HCT116 (cell line): ENCODE data around the gene NBL1. TPM values are rescaled to one million over a fixed set of nuclear protein-coding genes. Genes with fewer than 3 reads are reported as not detected.

ENCODE experiments used
- ATAC-seq: fragments of 200-7000 bp; cut with Tn5 transposase; 2 replicates; pipeline ENCODE4 v1.9.1; 2020; ENCODE audit warnings: mild to moderate bottlenecking, moderate library complexity
- BruUV-seq: library from RNA; stranded (reverse); fragments of 400-500 nt; replicated peaks from 2 replicates; lab custom pipeline; 2021; lab: Mats Ljungman, UMichigan
- CTCF ChIA-PET: fragments of 300-600 bp; sonication (Branson Sonifier 250); formaldehyde crosslinking; loops from one replicate; lab custom pipeline; 2021; ENCODE audit warnings: antibody characterized with exemption; lab: Charles Lee
- POLR2A ChIA-PET: fragments of 300-600, 350-600 bp; sonication (Branson Sonifier 250); formaldehyde crosslinking; loops from one replicate; lab custom pipeline; 2021; ENCODE audit warnings: antibody characterized with exemption; lab: Charles Lee
- RAD21 ChIA-PET, 2 experiments: fragments of 300-600 bp; sonication (Branson Sonifier 250); formaldehyde crosslinking; loops; one replicate each; lab custom pipeline; 2023; ENCODE audit warnings: low total read pairs in 2 of 2; ENCODE audit not compliant: uncharacterized antibody in 2 of 2, unreplicated experiment in 2 of 2, low non-redundant PET in 1 of 2; lab: Charles Lee
- DNase-seq: peaks from one replicate; pipeline ENCODE4 v3.0.0-alpha.2; 2010; ENCODE audit warnings: low read depth, low spot score
- H2AFZ ChIP-seq: fragments of 200-600 bp; shearing (Covaris generic), sonication (generic); 2 replicates; pipeline ENCODE4 v1.6.1; 2017; ENCODE audit warnings: low read depth, mixed run types, mixed read lengths, antibody characterized with exemption, low read length; ENCODE audit not compliant: poor library complexity, severe bottlenecking
- H3K27ac ChIP-seq: 2 replicates; pipeline ENCODE4 v1.5.1; 2012; ENCODE audit warnings: low read depth, low read length
- H3K27me3 ChIP-seq: fragments of 200-600 bp; sonication (generic); 2 replicates; pipeline ENCODE4 v1.6.1; 2016; ENCODE audit warnings: mixed run types, low read length, mixed read lengths; ENCODE audit not compliant: insufficient read depth
- H3K36me3 ChIP-seq, 2 experiments: fragments of 200-500 bp in 1 of 2; fragments of 200-600 bp in 1 of 2; sonication (Bioruptor generic) in 1 of 2; sonication (generic) in 1 of 2; 2 replicates each; pipeline versions ENCODE4 v1.5.1 to v1.6.1; 2014 to 2016; ENCODE audit warnings: low read length in 2 of 2, inconsistent platforms in 1 of 2, mixed read lengths in 1 of 2, mixed run types in 1 of 2; ENCODE audit not compliant: insufficient read depth in 2 of 2, control insufficient read depth in 1 of 2
- H3K4me1 ChIP-seq, 2 experiments: fragments of 200-600 bp in 1 of 2; sonication (generic) in 1 of 2; 2 replicates each; pipeline versions ENCODE4 v1.5.1 to v1.6.1; 2012 to 2017; ENCODE audit warnings: low read length in 2 of 2, inconsistent platforms in 1 of 2, mild to moderate bottlenecking in 1 of 2, mixed read lengths in 1 of 2, mixed run types in 1 of 2, moderate library complexity in 1 of 2; ENCODE audit not compliant: insufficient read depth in 2 of 2, control insufficient read depth in 1 of 2
- H3K4me2 ChIP-seq: fragments of 200-600 bp; sonication (generic); 2 replicates; pipeline ENCODE4 v1.6.1; 2017; ENCODE audit warnings: mixed run types, low read length, mixed read lengths
- H3K4me3 ChIP-seq, 2 experiments: fragments of 200-600 bp in 1 of 2; sonication (generic) in 1 of 2; replicated peaks in 1 of 2; 2 replicates each; pipeline ENCODE4 v1.5.1; 2011 to 2016; ENCODE audit warnings: low read length in 2 of 2, control low read depth in 1 of 2, low read depth in 1 of 2, mild to moderate bottlenecking in 1 of 2, mixed read lengths in 1 of 2, mixed run types in 1 of 2
- H3K79me2 ChIP-seq: fragments of 200-600 bp; sonication (generic); 2 replicates; pipeline ENCODE4 v1.6.1; 2017; ENCODE audit warnings: mild to moderate bottlenecking, mixed run types, low read length, moderate library complexity, mixed read lengths; ENCODE audit not compliant: insufficient read depth
- H3K9ac ChIP-seq: fragments of 200-600 bp; sonication (generic); 2 replicates; pipeline ENCODE4 v1.6.1; 2016; ENCODE audit warnings: low read length, mixed read lengths
- H3K9me2 ChIP-seq: fragments of 200-600 bp; sonication (generic), shearing (Covaris generic); 2 replicates; pipeline ENCODE4 v1.6.1; 2017; ENCODE audit warnings: mixed run types, mild to moderate bottlenecking, moderate library complexity; ENCODE audit not compliant: insufficient read depth
- H3K9me3 ChIP-seq, 2 experiments: fragments of 200-500 bp in 1 of 2; fragments of 200-600 bp in 1 of 2; sonication (Bioruptor generic) in 1 of 2; sonication (generic) in 1 of 2; 2 replicates each; pipeline ENCODE4 v1.6.1; 2014 to 2017; ENCODE audit warnings: low read length in 2 of 2, mixed read lengths in 2 of 2, inconsistent platforms in 1 of 2, low read depth in 1 of 2, mild to moderate bottlenecking in 1 of 2, mixed run types in 1 of 2, moderate library complexity in 1 of 2; ENCODE audit not compliant: control insufficient read depth in 1 of 2, insufficient read depth in 1 of 2
- H4K20me1 ChIP-seq: fragments of 200-600 bp; sonication (generic), shearing (Covaris generic); 2 replicates; pipeline ENCODE4 v1.6.1; 2017; ENCODE audit warnings: mixed run types, mild to moderate bottlenecking, moderate library complexity; ENCODE audit not compliant: insufficient read depth
- CEBPB ChIP-seq: IDR thresholded peaks from 2 replicates; pipeline ENCODE4 v1.6.1; 2012; ENCODE audit warnings: low read depth
- EGR1 ChIP-seq: IDR thresholded peaks from 2 replicates; pipeline ENCODE4 v1.6.1; 2012; ENCODE audit warnings: low read depth
- EZH2phosphoT487 ChIP-seq: fragments of 200-600 bp; IDR thresholded peaks from 2 replicates; pipeline ENCODE4 v1.6.1; 2018; ENCODE audit warnings: antibody characterized with exemption, borderline replicate concordance
- POLR2AphosphoS5 ChIP-seq: IDR thresholded peaks from 2 replicates; pipeline ENCODE4 v1.6.1; 2011; ENCODE audit warnings: mild to moderate bottlenecking, low read depth, low read length, moderate library complexity
- RAD21 ChIP-seq: IDR thresholded peaks from 2 replicates; pipeline ENCODE4 v1.6.1; 2012; ENCODE audit warnings: low read depth, mild to moderate bottlenecking
- TCF7L2 ChIP-seq: IDR thresholded peaks from 2 replicates; pipeline ENCODE4 v1.7.0; 2011; ENCODE audit warnings: borderline replicate concordance, inconsistent platforms; ENCODE audit not compliant: insufficient read depth, insufficient read length; ENCODE audit errors: extremely low read depth
- YY1 ChIP-seq: IDR thresholded peaks from 2 replicates; pipeline ENCODE4 v1.6.1; 2011; ENCODE audit warnings: low read length, low read depth, moderate library complexity, mild to moderate bottlenecking; ENCODE audit not compliant: insufficient replicate concordance; ENCODE audit errors: extremely low read depth
- ZFX ChIP-seq: fragments of 450-650 bp; IDR thresholded peaks from 2 replicates; pipeline ENCODE4 v1.6.1; 2017
- ZNF274 ChIP-seq: fragments of 200-500 bp; sonication (Bioruptor generic); IDR thresholded peaks from 2 replicates; pipeline ENCODE4 v1.6.1; 2014; ENCODE audit warnings: mild to moderate bottlenecking, low read depth, low read length, inconsistent platforms
- intact Hi-C: fragments of 100-400 bp; cut with micrococcal nuclease; formaldehyde crosslinking; loops from 2 replicates; pipeline ENCODE4 v1.10.0; 2022
- total RNA-seq: library from RNA; stranded (reverse); gene quantifications from one replicate; pipeline ENCODE4 v1.2.1, GENCODE V29; 2021; ENCODE audit not compliant: unreplicated experiment
- TF ChIP-seq, protein P1 (sequence below): IDR thresholded peaks from 2 replicates; pipeline ENCODE4 v1.6.1; 2011; ENCODE audit warnings: mild to moderate bottlenecking, low read length, moderate library complexity; ENCODE audit not compliant: insufficient replicate concordance; ENCODE audit errors: extremely low read depth
- TF ChIP-seq, protein P2 (sequence below), 3 experiments: fragments of 200-600 bp in 1 of 3; sonication (generic) in 1 of 3; IDR thresholded peaks in 2 of 3; conservative IDR thresholded peaks in 1 of 3; 2 replicates each; pipeline ENCODE4 v1.5.1; 2012 to 2017; ENCODE audit warnings: low read depth in 2 of 3, low read length in 2 of 3, antibody characterized with exemption in 1 of 3, borderline replicate concordance in 1 of 3, control low read depth in 1 of 3, mild to moderate bottlenecking in 1 of 3, mixed read lengths in 1 of 3, mixed run types in 1 of 3, moderate library complexity in 1 of 3; ENCODE audit not compliant: insufficient read depth in 1 of 3

Gene NBL1
- total RNA-seq, 1 experiment from 2014 or later = 75.4 TPM

DNA sequence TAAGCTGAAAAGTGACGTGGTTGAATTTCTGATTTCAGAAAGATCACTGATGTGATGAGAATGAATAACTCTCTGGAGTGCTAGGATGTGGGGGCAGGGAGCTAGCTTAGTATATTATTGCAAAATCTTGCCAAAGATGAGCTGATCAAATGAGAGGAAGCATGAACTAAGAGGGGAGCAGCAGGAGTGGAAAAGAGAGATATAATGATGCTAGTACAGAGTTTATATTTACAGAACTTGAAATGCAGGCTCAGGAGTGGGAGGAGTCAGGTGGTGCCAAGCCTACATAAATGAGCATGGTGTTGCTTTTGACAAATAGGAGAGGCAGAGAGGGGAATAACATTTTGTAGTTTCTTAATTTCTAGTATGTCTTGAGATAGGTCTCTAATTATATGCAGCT, 38.1 kb upstream of the NBL1 start:
- Histone ChIP-seq H3K4me1 (no peaks in the 10 kb centered on the region), H3K27ac (no peak overlapping the region), H3K4me3 (no peak overlapping the region), H3K27me3 (no peaks in the 10 kb centered on the region), H3K9ac (no peak overlapping the region), H2AFZ (no peak overlapping the region), H3K4me2 (no peak overlapping the region), H3K9me3 (no peaks in the 10 kb centered on the region), H3K36me3 (no peaks in the 10 kb centered on the region; a peak in 1 of 4 replicates), H4K20me1 (peaks cover 6% of the 10 kb centered on the region; the same call in 1 of the 2 replicates), H3K79me2 (peaks cover 97% of the 10 kb centered on the region), H3K9me2 (no peaks in the 10 kb centered on the region)
- TF ChIP-seq, protein P1, sequence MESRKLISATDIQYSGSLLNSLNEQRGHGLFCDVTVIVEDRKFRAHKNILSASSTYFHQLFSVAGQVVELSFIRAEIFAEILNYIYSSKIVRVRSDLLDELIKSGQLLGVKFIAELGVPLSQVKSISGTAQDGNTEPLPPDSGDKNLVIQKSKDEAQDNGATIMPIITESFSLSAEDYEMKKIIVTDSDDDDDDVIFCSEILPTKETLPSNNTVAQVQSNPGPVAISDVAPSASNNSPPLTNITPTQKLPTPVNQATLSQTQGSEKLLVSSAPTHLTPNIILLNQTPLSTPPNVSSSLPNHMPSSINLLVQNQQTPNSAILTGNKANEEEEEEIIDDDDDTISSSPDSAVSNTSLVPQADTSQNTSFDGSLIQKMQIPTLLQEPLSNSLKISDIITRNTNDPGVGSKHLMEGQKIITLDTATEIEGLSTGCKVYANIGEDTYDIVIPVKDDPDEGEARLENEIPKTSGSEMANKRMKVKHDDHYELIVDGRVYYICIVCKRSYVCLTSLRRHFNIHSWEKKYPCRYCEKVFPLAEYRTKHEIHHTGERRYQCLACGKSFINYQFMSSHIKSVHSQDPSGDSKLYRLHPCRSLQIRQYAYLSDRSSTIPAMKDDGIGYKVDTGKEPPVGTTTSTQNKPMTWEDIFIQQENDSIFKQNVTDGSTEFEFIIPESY = no peak
- ATAC-seq = no peak
- no peak for DNase-seq
- POLR2A ChIA-PET = no interaction called here
- no TSS peak for BruUV-seq
- RAD21 ChIA-PET = no interaction called here
- CTCF ChIA-PET = no interaction called here
- intact Hi-C loops = no loop called here

DNA sequence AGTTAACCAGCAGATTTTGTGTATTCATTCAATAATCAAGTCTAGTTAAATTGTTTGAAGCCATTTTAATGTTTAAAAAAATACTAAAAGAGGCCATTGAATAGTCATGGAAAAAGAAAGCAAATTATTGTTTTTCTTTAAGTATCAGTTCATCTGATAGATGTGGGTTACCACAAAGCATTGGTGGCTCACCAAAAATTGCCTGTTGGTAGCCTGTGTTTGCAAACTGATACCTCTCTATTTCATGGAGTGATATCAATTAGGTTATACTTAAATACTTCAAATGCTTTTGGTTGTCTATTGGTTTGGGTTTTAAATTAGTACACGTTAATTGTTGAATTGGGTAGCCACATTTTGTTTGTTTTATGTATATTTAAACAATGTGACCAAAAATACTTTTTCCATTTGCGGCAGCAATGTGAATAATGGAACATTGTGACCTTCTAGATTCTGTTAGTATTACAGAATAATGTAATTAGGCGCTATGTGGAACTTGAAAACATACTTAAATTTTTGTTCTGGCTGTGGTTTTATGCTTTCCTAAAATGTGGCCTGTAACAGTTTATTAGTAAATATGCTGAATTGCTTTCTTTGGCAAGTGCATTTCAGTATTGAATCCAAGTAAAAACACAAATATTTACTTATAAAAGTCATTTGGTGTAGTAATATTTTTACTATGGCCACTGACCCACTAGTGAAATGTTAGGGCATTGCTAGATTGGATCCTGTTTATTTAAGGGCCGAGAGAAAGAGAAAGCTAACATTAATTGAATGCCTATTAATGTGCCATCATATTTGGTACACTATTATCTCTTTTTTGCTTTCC, 37.1 kb upstream of the NBL1 start:
- POLR2A ChIA-PET = no interaction called here
- H3K4me2 ChIP-seq = no peak overlapping the region
- H3K9ac ChIP-seq = no peak overlapping the region
- peaks cover 91% of the 10 kb centered on the region for H3K79me2 ChIP-seq
- CTCF ChIA-PET = interaction anchor here (0.5 kb wide), 1 partner anchor 121 kb away, joined by 3 read pairs; the partner anchor contains the start of gene CAPZB
- no peaks in the 10 kb centered on the region for H3K27me3 ChIP-seq
- H3K4me1 ChIP-seq = no peaks in the 10 kb centered on the region
- no peaks in the 10 kb centered on the region; a peak in 1 of 4 replicates for H3K36me3 ChIP-seq
- intact Hi-C loops = no loop called here
- RAD21 ChIA-PET = no interaction called here
- H3K9me2 ChIP-seq = no peaks in the 10 kb centered on the region
- no peak overlapping the region for H2AFZ ChIP-seq
- no peaks in the 10 kb centered on the region for H3K9me3 ChIP-seq
- no TSS peak for BruUV-seq
- DNase-seq (no peak), ATAC-seq (no peak)
- no peak overlapping the region for H3K27ac ChIP-seq
- peaks cover 6% of the 10 kb centered on the region; the same call in 1 of the 2 replicates for H4K20me1 ChIP-seq
- H3K4me3 ChIP-seq = no peak overlapping the region
- TF ChIP-seq, protein P1 = no peak
- TF ChIP-seq, protein P2, sequence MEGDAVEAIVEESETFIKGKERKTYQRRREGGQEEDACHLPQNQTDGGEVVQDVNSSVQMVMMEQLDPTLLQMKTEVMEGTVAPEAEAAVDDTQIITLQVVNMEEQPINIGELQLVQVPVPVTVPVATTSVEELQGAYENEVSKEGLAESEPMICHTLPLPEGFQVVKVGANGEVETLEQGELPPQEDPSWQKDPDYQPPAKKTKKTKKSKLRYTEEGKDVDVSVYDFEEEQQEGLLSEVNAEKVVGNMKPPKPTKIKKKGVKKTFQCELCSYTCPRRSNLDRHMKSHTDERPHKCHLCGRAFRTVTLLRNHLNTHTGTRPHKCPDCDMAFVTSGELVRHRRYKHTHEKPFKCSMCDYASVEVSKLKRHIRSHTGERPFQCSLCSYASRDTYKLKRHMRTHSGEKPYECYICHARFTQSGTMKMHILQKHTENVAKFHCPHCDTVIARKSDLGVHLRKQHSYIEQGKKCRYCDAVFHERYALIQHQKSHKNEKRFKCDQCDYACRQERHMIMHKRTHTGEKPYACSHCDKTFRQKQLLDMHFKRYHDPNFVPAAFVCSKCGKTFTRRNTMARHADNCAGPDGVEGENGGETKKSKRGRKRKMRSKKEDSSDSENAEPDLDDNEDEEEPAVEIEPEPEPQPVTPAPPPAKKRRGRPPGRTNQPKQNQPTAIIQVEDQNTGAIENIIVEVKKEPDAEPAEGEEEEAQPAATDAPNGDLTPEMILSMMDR (IDR thresholded peaks at IDR 0.05 in 2 of 3, conservative IDR thresholded peaks at IDR 0.05 in 1 of 3; ENCODE audit: borderline replicate concordance in 1 of 3, insufficient read depth in 1 of 3, low read depth in 2 of 3, low read length in 2 of 3) = no peak
- TF ChIP-seq CEBPB (no peak), TCF7L2 (no peak), ZNF274 (no peak), YY1 (no peak), EGR1 (no peak), EZH2phosphoT487 (no peak), POLR2AphosphoS5 (no peak), ZFX (no peak), RAD21 (no peak)
